WERI-Rb-1 (cell line): ENCODE results near the gene TECPR2.

Source experiments
- DNase-seq: peaks from one replicate; pipeline ENCODE4 v3.0.0-alpha.2; 2020
- H3K27ac ChIP-seq: fragments of 250-450 bp; sonication (Bioruptor Pico); 2 replicates; pipeline ENCODE4 v1.5.1; 2020; ENCODE audit warnings: mild to moderate bottlenecking, moderate library complexity
- H3K27me3 ChIP-seq: fragments of 250-450 bp; sonication (Bioruptor Pico); 2 replicates; pipeline ENCODE4 v1.5.1; 2021; ENCODE audit warnings: mild to moderate bottlenecking, low read depth, moderate library complexity; ENCODE audit not compliant: insufficient read depth, severe bottlenecking
- H3K36me3 ChIP-seq: fragments of 250-450 bp; sonication (Bioruptor Pico); 2 replicates; pipeline ENCODE4 v1.5.1; 2020; ENCODE audit warnings: mild to moderate bottlenecking, moderate library complexity
- H3K4me3 ChIP-seq: 2 replicates; pipeline ENCODE4 v1.5.1; 2011; ENCODE audit warnings: low read depth, mild to moderate bottlenecking, control low read depth, low read length
- H3K9me3 ChIP-seq: fragments of 250-450 bp; sonication (Bioruptor Pico); 2 replicates; pipeline ENCODE4 v1.5.1; 2021; ENCODE audit warnings: mild to moderate bottlenecking, moderate library complexity; ENCODE audit not compliant: severe bottlenecking
- TF ChIP-seq, protein P1 (sequence below): IDR thresholded peaks from 2 replicates; pipeline ENCODE4 v1.5.1; 2011; ENCODE audit warnings: low read depth, mild to moderate bottlenecking, control low read depth, inconsistent platforms, low read length

TECPR2 gene

DNA sequence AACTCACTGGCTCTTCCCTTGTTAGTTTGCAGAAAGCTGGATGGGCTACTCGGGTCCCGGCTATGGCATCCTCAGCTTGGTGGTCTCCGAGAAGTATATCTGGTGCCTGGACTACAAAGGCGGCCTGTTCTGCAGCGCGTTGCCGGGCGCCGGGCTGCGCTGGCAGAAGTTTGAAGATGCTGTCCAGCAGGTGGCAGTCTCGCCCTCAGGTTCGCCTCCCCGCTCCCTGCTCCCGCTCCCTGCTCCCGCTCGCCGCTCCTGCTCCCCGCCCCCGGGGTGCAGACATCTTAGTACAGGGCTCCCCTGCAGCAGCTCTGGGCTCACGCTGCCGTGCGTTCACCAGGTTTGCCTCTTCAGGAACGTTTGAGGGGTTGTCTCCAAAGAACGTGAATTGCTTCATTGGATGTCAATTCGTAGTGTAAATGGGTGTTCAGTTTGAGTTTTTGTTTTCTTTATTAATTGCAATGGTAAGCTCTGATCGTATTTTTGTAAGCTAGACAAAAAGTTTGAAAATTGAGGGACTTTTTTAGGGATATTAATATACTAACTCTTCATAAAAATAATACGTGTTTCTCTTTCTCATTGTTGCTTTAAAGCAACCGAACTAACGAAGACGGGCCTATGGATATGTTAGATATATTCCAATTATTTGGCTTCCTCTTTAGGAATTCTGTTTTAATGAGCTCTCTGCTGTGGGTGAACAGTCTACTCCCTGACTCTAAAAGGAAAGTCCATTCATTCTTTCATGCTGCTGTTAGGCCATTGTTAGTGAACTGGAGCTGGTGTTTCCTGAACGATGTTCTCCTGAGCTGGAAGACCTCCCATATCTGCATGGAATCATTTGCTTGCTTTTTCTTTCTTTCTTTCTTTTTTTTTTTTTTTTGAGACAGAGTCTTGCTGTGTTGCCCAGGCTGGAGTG lies 75.5 kb downstream of the TECPR2 start:
- Histone ChIP-seq H3K36me3 (no peaks in the 10 kb centered on the region; the same call in none of the 2 replicates), H3K9me3 (no peaks in the 10 kb centered on the region), H3K27ac (no peak overlapping the region; the same call in 1 of the 2 replicates), H3K4me3 (no peak overlapping the region), H3K27me3 (no peaks in the 10 kb centered on the region)
- DNase-seq: peak; percentile 93
- TF ChIP-seq, protein P1, sequence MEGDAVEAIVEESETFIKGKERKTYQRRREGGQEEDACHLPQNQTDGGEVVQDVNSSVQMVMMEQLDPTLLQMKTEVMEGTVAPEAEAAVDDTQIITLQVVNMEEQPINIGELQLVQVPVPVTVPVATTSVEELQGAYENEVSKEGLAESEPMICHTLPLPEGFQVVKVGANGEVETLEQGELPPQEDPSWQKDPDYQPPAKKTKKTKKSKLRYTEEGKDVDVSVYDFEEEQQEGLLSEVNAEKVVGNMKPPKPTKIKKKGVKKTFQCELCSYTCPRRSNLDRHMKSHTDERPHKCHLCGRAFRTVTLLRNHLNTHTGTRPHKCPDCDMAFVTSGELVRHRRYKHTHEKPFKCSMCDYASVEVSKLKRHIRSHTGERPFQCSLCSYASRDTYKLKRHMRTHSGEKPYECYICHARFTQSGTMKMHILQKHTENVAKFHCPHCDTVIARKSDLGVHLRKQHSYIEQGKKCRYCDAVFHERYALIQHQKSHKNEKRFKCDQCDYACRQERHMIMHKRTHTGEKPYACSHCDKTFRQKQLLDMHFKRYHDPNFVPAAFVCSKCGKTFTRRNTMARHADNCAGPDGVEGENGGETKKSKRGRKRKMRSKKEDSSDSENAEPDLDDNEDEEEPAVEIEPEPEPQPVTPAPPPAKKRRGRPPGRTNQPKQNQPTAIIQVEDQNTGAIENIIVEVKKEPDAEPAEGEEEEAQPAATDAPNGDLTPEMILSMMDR: peak; percentile 84

DNA sequence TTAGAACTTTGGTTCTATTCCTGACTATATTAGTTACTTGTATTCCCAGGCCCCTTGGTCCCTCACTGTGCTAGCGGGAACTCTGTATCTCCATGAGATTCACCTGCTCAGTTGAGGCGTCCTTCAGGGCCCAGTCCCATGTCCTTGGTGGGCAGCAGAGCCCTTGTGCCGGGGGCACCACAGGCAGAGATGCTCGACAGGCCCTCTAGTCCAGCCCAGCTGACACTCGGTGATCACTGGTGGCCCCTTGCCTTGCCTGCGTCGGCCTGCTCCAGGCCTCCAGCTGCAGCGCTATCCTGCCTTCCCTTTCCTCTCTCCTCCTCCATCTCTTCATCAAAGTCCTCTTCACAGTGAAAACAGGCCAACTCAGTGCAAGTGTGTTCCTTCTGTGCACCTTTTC lies 76.8 kb downstream of the TECPR2 start:
- no peaks in the 10 kb centered on the region for H3K27me3 ChIP-seq
- H3K4me3 ChIP-seq: no peak overlapping the region
- no peak overlapping the region for H3K27ac ChIP-seq
- no peaks in the 10 kb centered on the region for H3K9me3 ChIP-seq
- TF ChIP-seq, protein P1: no peak
- no peaks in the 10 kb centered on the region; the same call in none of the 2 replicates for H3K36me3 ChIP-seq
- no peak for DNase-seq

DNA sequence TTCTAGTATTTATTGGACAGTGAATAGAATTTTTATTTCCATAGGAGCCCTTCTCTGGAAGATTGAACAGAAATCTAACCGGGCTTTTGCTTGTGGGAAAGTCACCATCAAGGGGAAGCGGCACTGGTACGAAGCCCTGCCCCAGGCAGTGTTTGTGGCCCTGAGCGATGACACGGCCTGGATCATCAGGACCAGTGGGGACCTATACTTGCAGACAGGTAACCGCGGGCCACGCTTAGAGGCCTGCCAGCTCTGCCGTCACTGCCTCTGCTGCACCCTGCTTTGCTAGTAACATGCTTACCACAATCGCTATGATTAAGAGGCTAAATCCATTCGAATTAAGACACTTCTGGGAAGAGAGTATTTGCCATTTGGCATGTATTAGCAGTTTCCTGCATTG lies 77.7 kb downstream of the TECPR2 start:
- no peaks in the 10 kb centered on the region for H3K27me3 ChIP-seq

DNA sequence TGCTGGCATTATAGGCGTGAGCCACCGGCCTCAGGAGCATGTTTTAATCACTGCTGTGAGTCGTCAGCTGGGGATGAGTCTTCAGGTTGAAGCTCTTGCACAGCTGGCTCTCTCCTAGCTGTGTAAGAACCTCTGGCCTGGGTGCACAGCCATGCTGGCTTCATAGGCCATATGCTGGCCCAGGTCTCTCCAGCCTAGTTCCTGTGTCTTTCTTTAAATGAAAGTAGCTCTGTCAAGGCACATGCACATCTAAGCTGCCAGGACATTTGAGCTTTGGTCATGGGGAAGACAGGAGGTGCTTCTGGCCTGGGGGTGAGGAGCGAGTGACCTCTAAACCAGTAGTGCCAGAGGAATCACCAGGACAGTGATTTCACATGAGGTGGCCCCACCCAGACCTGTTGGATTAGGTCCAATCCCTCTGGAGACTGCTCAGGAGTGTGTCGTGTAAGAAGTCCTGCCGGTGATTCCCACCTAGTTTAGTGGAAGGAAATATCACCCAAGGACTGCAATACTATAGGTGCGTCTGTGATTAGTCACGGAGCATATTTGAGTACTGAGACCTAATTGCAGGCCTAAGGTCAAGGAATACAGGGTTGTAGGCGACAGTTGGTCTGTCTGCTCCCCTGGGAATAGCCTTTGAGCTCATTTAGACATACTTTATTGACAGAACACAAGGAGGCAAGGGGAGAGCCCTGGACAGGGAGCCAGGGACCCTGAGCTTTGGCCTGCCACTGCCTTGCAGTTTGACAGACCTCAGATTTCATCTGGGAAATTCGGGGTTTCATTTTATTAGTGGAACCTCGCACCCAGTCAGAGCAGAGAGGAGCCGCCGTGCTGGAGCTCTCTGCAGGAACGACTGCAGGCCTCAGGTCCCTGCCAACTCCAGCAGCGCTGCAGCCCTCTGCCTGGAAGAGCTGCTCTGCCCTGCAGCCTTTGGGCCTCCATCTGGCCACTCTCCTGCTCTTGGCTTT lies 79.8 kb downstream of the TECPR2 start:
- Histone ChIP-seq H3K27me3 (no peaks in the 10 kb centered on the region), H3K4me3 (no peak overlapping the region), H3K9me3 (no peaks in the 10 kb centered on the region), H3K27ac (no peak overlapping the region), H3K36me3 (no peaks in the 10 kb centered on the region; the same call in none of the 2 replicates)
- TF ChIP-seq, protein P1: no peak
- no peak for DNase-seq

More for the DNA sequence above, 77.7 kb downstream of the TECPR2 start:
- no peak overlapping the region for H3K4me3 ChIP-seq
- H3K27ac ChIP-seq: no peak overlapping the region
- no peaks in the 10 kb centered on the region for H3K9me3 ChIP-seq
- H3K36me3 ChIP-seq: no peaks in the 10 kb centered on the region; the same call in none of the 2 replicates
- DNase-seq: no peak
- TF ChIP-seq, protein P1: no peak

DNA sequence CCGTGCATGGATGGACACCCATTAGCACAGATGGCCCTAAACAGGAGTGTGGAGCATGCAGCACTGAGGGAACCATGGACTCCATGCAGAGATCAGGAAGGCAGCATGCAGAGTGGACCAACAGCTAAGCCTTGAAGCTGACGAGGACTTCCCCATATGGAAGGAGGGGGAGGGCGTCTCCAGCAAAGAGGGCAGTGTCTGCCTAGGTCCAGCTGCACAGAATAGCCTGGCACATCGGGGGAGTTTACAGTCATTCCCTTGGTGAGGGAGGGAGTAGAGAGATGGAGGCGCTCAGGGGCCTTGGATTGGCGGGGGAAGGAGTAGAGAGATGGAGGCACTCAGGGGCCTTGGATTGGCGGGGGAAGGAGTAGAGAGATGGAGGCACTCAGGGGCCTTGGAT lies 82.3 kb downstream of the TECPR2 start:
- H3K36me3 ChIP-seq: no peaks in the 10 kb centered on the region; the same call in none of the 2 replicates
- H3K27ac ChIP-seq: no peak overlapping the region
- TF ChIP-seq, protein P1: no peak
- no peak for DNase-seq
- H3K4me3 ChIP-seq: no peak overlapping the region
- H3K9me3 ChIP-seq: no peaks in the 10 kb centered on the region
- no peaks in the 10 kb centered on the region for H3K27me3 ChIP-seq
